ENCODE data around the gene SLC66A1.

DNA sequence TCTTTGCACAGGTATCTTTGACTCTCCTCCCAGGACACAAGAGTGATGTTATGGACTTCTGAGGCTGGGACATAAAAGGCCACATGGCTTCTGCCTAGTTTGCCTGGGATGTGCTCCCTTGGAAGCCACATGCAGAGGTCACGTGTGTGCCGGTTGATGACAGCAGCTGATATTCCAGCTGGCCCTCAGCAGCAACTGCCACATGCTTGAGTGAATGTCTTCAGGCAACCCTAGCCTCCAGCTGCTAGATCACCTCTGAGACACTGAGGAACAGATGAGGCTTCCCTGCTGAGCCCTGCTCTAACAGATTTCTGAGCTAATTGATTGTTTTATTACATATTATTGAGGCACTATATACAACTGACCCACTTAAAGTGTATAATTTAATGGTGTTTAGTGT is 11.9 kb upstream of the SLC66A1 start:
- TF ChIP-seq NR2C2 (CRISPR knock-in tag; IDR thresholded peaks at IDR 0.05) (no peak), ZNF232 (CRISPR knock-in tag; IDR thresholded peaks at IDR 0.05) (no peak), TEAD4 (CRISPR knock-in tag; IDR thresholded peaks at IDR 0.05) (no peak), ZNF396 (CRISPR knock-in tag; IDR thresholded peaks at IDR 0.05; ENCODE audit: borderline replicate concordance) (no peak), ELF4 (CRISPR knock-in tag; IDR thresholded peaks at IDR 0.05; ENCODE audit: low read depth) (no peak), RORB (CRISPR knock-in tag; IDR thresholded peaks at IDR 0.05) (no peak), ESRRA (CRISPR knock-in tag; IDR thresholded peaks at IDR 0.05; ENCODE audit: borderline replicate concordance) (no peak)
- TF ChIP-seq, protein P1, sequence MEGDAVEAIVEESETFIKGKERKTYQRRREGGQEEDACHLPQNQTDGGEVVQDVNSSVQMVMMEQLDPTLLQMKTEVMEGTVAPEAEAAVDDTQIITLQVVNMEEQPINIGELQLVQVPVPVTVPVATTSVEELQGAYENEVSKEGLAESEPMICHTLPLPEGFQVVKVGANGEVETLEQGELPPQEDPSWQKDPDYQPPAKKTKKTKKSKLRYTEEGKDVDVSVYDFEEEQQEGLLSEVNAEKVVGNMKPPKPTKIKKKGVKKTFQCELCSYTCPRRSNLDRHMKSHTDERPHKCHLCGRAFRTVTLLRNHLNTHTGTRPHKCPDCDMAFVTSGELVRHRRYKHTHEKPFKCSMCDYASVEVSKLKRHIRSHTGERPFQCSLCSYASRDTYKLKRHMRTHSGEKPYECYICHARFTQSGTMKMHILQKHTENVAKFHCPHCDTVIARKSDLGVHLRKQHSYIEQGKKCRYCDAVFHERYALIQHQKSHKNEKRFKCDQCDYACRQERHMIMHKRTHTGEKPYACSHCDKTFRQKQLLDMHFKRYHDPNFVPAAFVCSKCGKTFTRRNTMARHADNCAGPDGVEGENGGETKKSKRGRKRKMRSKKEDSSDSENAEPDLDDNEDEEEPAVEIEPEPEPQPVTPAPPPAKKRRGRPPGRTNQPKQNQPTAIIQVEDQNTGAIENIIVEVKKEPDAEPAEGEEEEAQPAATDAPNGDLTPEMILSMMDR (IDR thresholded peaks at IDR 0.05) = no peak
- TF ChIP-seq, protein P2, sequence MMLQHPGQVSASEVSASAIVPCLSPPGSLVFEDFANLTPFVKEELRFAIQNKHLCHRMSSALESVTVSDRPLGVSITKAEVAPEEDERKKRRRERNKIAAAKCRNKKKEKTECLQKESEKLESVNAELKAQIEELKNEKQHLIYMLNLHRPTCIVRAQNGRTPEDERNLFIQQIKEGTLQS (CRISPR knock-in tag; conservative IDR thresholded peaks at IDR 0.05) = no peak
- TF ChIP-seq, protein P3, sequence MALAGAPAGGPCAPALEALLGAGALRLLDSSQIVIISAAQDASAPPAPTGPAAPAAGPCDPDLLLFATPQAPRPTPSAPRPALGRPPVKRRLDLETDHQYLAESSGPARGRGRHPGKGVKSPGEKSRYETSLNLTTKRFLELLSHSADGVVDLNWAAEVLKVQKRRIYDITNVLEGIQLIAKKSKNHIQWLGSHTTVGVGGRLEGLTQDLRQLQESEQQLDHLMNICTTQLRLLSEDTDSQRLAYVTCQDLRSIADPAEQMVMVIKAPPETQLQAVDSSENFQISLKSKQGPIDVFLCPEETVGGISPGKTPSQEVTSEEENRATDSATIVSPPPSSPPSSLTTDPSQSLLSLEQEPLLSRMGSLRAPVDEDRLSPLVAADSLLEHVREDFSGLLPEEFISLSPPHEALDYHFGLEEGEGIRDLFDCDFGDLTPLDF (CRISPR knock-in tag; IDR thresholded peaks at IDR 0.05) = no peak
- TF ChIP-seq, protein P4, sequence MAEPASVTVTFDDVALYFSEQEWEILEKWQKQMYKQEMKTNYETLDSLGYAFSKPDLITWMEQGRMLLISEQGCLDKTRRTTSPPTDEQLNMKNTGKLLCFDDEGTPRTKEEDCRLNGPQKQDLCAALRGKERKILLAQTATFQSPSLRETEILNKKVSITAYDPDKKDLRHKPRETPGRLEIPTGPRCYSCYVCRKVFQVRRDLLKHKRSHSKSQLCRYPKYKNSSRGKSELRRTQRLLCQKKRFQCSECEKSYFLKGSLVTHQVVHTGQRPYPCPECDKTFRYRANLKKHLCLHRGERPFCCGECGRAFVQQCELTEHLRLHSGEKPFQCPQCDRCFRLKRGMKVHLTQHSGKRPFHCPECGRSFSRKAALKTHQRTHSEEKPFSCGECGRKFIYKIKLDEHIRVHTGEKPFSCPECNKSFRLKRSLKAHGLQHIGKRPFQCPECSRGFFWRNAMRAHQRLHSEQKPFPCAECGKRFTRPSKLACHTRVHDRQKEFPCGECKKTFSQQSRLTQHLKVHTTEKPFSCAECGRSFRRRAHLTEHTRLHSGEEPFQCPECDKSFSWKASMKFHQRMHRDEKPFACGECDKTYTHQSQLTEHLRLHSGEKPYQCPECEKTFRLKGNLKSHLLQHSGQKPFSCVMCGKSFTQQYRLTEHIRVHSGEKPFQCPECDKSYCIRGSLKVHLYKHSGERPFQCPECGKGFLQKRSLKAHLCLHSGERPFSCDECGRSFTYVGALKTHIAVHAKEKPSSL (CRISPR knock-in tag; conservative IDR thresholded peaks at IDR 0.05) = no peak

Data from WTC11 (cell line).